HepG2 (cell line): ENCODE measurements around the gene UTP4. TPM values are rescaled to one million over a fixed set of nuclear protein-coding genes. Genes with fewer than 3 reads are reported as not detected.
A peak's percentile ranks its signal among the peaks of the same experiment; 100 is the strongest.

Source experiments
- AGO2 ChIP-seq: fragments of 200-400 bp; formaldehyde crosslinking; optimal IDR thresholded peaks from 2 replicates; pipeline ENCODE3; 2017; ENCODE audit warnings: mild to moderate bottlenecking, low read depth, low read length, moderate library complexity
- DPF2 ChIP-seq: sonication (generic); formaldehyde crosslinking; IDR thresholded peaks from 2 replicates; pipeline ENCODE4 v1.4.0; 2020; ENCODE audit warnings: mild to moderate bottlenecking, low read depth, missing genetic modification reagents, borderline replicate concordance
- HNRNPL ChIP-seq: fragments of 200-400 bp; formaldehyde crosslinking; IDR thresholded peaks from 2 replicates; pipeline ENCODE4 v1.6.1; 2017; ENCODE audit warnings: mild to moderate bottlenecking, low read depth, low read length
- MIER2 ChIP-seq: IDR thresholded peaks from 2 replicates; pipeline ENCODE4 v1.6.1; 2016; ENCODE audit warnings: missing biosample characterization, missing genetic modification reagents
- PCBP2 ChIP-seq: fragments of 200-400 bp; formaldehyde crosslinking; optimal IDR thresholded peaks from 2 replicates; pipeline ENCODE3; 2018; ENCODE audit warnings: low read length, low read depth; ENCODE audit not compliant: poor library complexity, severe bottlenecking
- REPIN1 ChIP-seq: sonication (generic); formaldehyde crosslinking; IDR thresholded peaks from 2 replicates; pipeline ENCODE4 v1.8.0; 2022; ENCODE audit warnings: missing genetic modification reagents, low read depth, mild to moderate bottlenecking, borderline replicate concordance
- TEAD2 ChIP-seq: sonication (generic); formaldehyde crosslinking; IDR thresholded peaks from 2 replicates; pipeline ENCODE4 v1.9.0; 2021; ENCODE audit warnings: missing genetic modification reagents
- U2AF1 ChIP-seq: fragments of 200-400 bp; formaldehyde crosslinking; optimal IDR thresholded peaks from 2 replicates; pipeline ENCODE3; 2017; ENCODE audit warnings: mild to moderate bottlenecking, low read depth, low read length
- ZFY ChIP-seq: sonication (generic); formaldehyde crosslinking; IDR thresholded peaks from 2 replicates; pipeline ENCODE4 v1.4.0; 2020; ENCODE audit warnings: missing genetic modification reagents
- ZNF292 ChIP-seq: sonication (generic); formaldehyde crosslinking; IDR thresholded peaks from 2 replicates; pipeline ENCODE4 v1.8.1; 2022; ENCODE audit warnings: mild to moderate bottlenecking, low read depth, missing genetic modification reagents, borderline replicate concordance
- ZNF331 ChIP-seq: sonication (generic); formaldehyde crosslinking; IDR thresholded peaks from 2 replicates; pipeline ENCODE4 v1.4.0; 2020; ENCODE audit warnings: missing genetic modification reagents
- ZNF337 ChIP-seq: sonication (generic); formaldehyde crosslinking; IDR thresholded peaks from 2 replicates; pipeline ENCODE4 v1.5.1; 2020; ENCODE audit warnings: missing genetic modification reagents, low read depth, mild to moderate bottlenecking, borderline replicate concordance
- ZNF615 ChIP-seq: sonication (generic); formaldehyde crosslinking; IDR thresholded peaks from 2 replicates; pipeline ENCODE4 v1.5.0; 2020; ENCODE audit warnings: mild to moderate bottlenecking, missing genetic modification reagents, borderline replicate concordance
- ZNF781 ChIP-seq: sonication (generic); formaldehyde crosslinking; IDR thresholded peaks from 2 replicates; pipeline ENCODE4 v1.5.1; 2020; ENCODE audit warnings: borderline replicate concordance, mild to moderate bottlenecking, missing genetic modification reagents; ENCODE audit errors: not compliant biosample characterization
- ZNF792 ChIP-seq: IDR thresholded peaks from 2 replicates; pipeline ENCODE4 v1.6.1; 2016
- ZSCAN20 ChIP-seq: sonication (generic); formaldehyde crosslinking; IDR thresholded peaks from 2 replicates; pipeline ENCODE4 v1.4.0; 2020; ENCODE audit warnings: missing genetic modification reagents, mild to moderate bottlenecking, borderline replicate concordance
- polyA plus RNA-seq, 8 experiments: library from polyadenylated mRNA; depleted of rRNA in 3 of 8; stranded (reverse) in 7 of 8; unstranded in 1 of 8; fragments of >200 nt; fragmentation: Illumina TruSeq in 4 of 8; extraction: Trizol in 4 of 8; gene quantifications; 2 replicates each; pipeline versions ENCODE4 v1.2.1 to v1.2.3, GENCODE V29; 2011 to 2016; ENCODE audit warnings: low read depth in 4 of 8, missing spikeins in 1 of 8, mixed read lengths in 1 of 8; ENCODE audit not compliant: insufficient read depth in 1 of 8
- total RNA-seq, 5 experiments: library from RNA; depleted of rRNA; stranded (reverse); fragments of >200 nt; fragmentation: Illumina TruSeq; extraction: Trizol; gene quantifications; 2 replicates each; pipeline ENCODE4 v1.2.3, GENCODE V29; 2016; ENCODE audit warnings: low read depth in 1 of 5
- TF ChIP-seq, protein P1 (sequence below): sonication (generic); formaldehyde crosslinking; IDR thresholded peaks from 2 replicates; pipeline ENCODE4 v1.4.0; 2020; ENCODE audit warnings: missing genetic modification reagents
- TF ChIP-seq, protein P2 (sequence below), 2 experiments: fragments of 450-650 bp in 1 of 2; sonication (generic) in 1 of 2; formaldehyde crosslinking; IDR thresholded peaks; 2 replicates each; pipeline versions ENCODE4 v1.5.0 to v1.8.0; 2020 to 2022; ENCODE audit warnings: mild to moderate bottlenecking in 1 of 2, missing genetic modification reagents in 1 of 2
- TF ChIP-seq, protein P3 (sequence below): IDR thresholded peaks from 2 replicates; pipeline ENCODE4 v1.6.1; 2016
- TF ChIP-seq, protein P4 (sequence below): sonication (generic); formaldehyde crosslinking; IDR thresholded peaks from 2 replicates; pipeline ENCODE4 v1.4.0; 2020; ENCODE audit warnings: mild to moderate bottlenecking, missing genetic modification reagents, borderline replicate concordance
- TF ChIP-seq, protein P5 (sequence below): IDR thresholded peaks from 2 replicates; pipeline ENCODE4 v1.6.1; 2012; ENCODE audit warnings: low read length, improper control_type of control experiment

The UTP4 gene
- total and polyA plus RNA-seq, 2 of the 13 experiments (the other 11 are each of a cell fraction or from before 2014, with no cell fraction given): 30.0 to 85.8 TPM

DNA sequence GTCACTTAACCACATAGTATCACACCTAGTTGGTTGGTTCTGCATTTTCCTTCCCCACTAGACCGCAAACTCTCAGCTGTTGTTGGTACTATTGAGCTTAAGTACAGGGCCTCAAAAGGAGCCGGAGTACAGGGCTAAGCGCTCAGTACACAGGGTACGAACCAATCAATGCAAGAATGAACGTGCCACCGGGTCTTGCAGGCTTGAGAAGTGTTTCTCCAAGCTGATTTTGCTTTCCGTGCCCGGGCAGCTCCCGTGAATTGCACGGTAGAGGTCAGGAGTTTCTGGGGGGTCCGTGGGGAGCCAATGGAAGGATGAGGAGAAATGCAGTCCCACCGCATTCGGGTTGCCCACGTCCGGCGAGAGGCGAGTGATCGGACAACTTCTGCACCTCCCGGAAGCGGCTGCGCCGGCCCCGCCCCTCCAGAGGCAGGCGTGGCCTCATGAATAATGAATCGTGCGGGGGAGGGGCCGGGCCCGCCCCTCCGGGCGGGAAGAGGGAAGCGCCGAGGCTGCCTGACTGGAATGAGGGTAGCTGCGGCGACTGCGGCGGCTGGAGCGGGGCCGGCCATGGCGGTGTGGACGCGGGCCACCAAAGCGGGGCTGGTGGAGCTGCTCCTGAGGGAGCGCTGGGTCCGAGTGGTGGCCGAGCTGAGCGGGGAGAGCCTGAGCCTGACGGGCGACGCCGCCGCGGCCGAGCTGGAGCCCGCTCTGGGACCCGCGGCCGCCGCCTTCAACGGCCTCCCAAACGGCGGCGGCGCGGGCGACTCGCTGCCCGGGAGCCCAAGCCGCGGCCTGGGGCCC lies 54.4 kb downstream of the UTP4 start, which contains the start of gene SNTB2 (continued):
- peak; percentile 33 for TF ChIP-seq U2AF1
- no peak for TF ChIP-seq TEAD2 (CRISPR knock-in tag)
- peak; percentile 54 for TF ChIP-seq REPIN1 (CRISPR knock-in tag)
- peak; percentile 85 for TF ChIP-seq ZNF292 (CRISPR knock-in tag)
- TF ChIP-seq, protein P1, sequence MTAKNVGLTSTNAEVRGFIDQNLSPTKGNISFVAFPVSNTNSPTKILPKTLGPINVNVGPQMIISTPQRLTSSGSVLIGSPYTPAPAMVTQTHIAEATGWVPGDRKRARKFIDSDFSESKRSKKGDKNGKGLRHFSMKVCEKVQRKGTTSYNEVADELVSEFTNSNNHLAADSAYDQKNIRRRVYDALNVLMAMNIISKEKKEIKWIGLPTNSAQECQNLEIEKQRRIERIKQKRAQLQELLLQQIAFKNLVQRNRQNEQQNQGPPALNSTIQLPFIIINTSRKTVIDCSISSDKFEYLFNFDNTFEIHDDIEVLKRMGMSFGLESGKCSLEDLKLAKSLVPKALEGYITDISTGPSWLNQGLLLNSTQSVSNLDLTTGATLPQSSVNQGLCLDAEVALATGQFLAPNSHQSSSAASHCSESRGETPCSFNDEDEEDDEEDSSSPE (CRISPR knock-in tag): peak; percentile 88
- TF ChIP-seq ZNF331 (CRISPR knock-in tag): peak; percentile 83; the same call in 1 of the 2 replicates
- TF ChIP-seq, protein P2, sequence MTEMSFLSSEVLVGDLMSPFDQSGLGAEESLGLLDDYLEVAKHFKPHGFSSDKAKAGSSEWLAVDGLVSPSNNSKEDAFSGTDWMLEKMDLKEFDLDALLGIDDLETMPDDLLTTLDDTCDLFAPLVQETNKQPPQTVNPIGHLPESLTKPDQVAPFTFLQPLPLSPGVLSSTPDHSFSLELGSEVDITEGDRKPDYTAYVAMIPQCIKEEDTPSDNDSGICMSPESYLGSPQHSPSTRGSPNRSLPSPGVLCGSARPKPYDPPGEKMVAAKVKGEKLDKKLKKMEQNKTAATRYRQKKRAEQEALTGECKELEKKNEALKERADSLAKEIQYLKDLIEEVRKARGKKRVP (CRISPR knock-in tag; IDR thresholded peaks at IDR 0.05): peak in 1 of 2 experiments; percentile 74; a peak in 2 of 4 replicates
- TF ChIP-seq, protein P3, sequence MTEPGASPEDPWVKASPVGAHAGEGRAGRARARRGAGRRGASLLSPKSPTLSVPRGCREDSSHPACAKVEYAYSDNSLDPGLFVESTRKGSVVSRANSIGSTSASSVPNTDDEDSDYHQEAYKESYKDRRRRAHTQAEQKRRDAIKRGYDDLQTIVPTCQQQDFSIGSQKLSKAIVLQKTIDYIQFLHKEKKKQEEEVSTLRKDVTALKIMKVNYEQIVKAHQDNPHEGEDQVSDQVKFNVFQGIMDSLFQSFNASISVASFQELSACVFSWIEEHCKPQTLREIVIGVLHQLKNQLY (CRISPR knock-in tag): 0 out of 2 replicates have a peak, but pooled peaks have one; percentile 12
- peak; percentile 92 for TF ChIP-seq ZSCAN20
- TF ChIP-seq, protein P4, sequence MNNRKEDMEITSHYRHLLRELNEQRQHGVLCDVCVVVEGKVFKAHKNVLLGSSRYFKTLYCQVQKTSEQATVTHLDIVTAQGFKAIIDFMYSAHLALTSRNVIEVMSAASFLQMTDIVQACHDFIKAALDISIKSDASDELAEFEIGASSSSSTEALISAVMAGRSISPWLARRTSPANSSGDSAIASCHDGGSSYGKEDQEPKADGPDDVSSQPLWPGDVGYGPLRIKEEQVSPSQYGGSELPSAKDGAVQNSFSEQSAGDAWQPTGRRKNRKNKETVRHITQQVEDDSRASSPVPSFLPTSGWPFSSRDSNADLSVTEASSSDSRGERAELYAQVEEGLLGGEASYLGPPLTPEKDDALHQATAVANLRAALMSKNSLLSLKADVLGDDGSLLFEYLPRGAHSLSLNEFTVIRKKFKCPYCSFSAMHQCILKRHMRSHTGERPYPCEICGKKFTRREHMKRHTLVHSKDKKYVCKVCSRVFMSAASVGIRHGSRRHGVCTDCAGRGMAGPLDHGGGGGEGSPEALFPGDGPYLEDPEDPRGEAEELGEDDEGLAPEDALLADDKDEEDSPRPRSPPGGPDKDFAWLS: no peak
- peak; percentile 20; the same call in 1 of the 2 replicates for TF ChIP-seq MIER2
- TF ChIP-seq DPF2 (CRISPR knock-in tag): no peak
- TF ChIP-seq ZNF615: 0 out of 2 replicates have a peak, but pooled peaks have one; percentile 74
- TF ChIP-seq ZNF781 (CRISPR knock-in tag): peak; percentile 71
- peak; percentile 72 for TF ChIP-seq HNRNPL
- TF ChIP-seq AGO2: no peak
- TF ChIP-seq, protein P5, sequence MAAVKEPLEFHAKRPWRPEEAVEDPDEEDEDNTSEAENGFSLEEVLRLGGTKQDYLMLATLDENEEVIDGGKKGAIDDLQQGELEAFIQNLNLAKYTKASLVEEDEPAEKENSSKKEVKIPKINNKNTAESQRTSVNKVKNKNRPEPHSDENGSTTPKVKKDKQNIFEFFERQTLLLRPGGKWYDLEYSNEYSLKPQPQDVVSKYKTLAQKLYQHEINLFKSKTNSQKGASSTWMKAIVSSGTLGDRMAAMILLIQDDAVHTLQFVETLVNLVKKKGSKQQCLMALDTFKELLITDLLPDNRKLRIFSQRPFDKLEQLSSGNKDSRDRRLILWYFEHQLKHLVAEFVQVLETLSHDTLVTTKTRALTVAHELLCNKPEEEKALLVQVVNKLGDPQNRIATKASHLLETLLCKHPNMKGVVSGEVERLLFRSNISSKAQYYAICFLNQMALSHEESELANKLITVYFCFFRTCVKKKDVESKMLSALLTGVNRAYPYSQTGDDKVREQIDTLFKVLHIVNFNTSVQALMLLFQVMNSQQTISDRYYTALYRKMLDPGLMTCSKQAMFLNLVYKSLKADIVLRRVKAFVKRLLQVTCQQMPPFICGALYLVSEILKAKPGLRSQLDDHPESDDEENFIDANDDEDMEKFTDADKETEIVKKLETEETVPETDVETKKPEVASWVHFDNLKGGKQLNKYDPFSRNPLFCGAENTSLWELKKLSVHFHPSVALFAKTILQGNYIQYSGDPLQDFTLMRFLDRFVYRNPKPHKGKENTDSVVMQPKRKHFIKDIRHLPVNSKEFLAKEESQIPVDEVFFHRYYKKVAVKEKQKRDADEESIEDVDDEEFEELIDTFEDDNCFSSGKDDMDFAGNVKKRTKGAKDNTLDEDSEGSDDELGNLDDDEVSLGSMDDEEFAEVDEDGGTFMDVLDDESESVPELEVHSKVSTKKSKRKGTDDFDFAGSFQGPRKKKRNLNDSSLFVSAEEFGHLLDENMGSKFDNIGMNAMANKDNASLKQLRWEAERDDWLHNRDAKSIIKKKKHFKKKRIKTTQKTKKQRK: no peak
- TF ChIP-seq ZNF337: no peak
- no peak for TF ChIP-seq PCBP2
- peak; percentile 79 for TF ChIP-seq ZFY (CRISPR knock-in tag)
- peak; percentile 87 for TF ChIP-seq ZNF792 (CRISPR knock-in tag)
